Activated naive CD8-positive, alpha-beta T cell (primary cell): Measurements from ENCODE around the gene CLEC1A.

Experiments used
- H3K27ac Mint-ChIP-seq: one replicate; pipeline ENCODE4 v1.8.0; 2021; ENCODE audit warnings: mixed read lengths
- H3K27me3 Mint-ChIP-seq: one replicate; pipeline ENCODE4 v1.8.0; 2021; ENCODE audit warnings: mixed read lengths
- H3K36me3 Mint-ChIP-seq: one replicate; pipeline ENCODE4 v1.8.0; 2021; ENCODE audit warnings: mixed read lengths
- H3K4me1 Mint-ChIP-seq: one replicate; pipeline ENCODE4 v1.8.0; 2021; ENCODE audit warnings: low read depth, mixed read lengths
- H3K4me3 Mint-ChIP-seq: one replicate; pipeline ENCODE4 v1.8.0; 2021; ENCODE audit warnings: mild to moderate bottlenecking, mixed read lengths
- H3K9me3 Mint-ChIP-seq: one replicate; pipeline ENCODE4 v1.8.0; 2021; ENCODE audit warnings: low read depth, mixed read lengths

The CLEC1A gene

DNA sequence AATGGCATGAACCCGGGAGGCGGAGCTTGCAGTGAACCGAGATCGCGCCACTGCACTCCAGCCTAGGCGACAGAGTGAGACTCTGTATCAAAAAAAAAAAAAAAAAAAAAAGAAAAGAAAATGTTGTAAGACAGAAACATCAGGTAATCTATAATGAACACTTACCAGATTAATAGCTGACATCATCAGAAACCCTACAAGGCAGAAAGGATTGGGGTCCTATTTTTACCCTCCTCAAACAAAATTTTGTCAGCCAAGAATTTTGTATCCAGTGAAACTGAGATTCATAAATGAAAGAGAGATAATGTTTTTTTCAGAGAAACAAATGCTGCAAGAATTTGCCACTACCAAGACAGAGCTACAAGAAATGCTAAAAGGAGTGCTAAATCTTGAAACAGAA lies 14.1 kb downstream of the CLEC1A start:
- Mint-ChIP-seq H3K36me3 (peaks cover 2% of the 10 kb centered on the region), H3K4me3 (no peak overlapping the region), H3K27me3 (peaks cover 4% of the 10 kb centered on the region), H3K27ac (no peak overlapping the region), H3K9me3 (peaks cover 4% of the 10 kb centered on the region), H3K4me1 (no peaks in the 10 kb centered on the region)

DNA sequence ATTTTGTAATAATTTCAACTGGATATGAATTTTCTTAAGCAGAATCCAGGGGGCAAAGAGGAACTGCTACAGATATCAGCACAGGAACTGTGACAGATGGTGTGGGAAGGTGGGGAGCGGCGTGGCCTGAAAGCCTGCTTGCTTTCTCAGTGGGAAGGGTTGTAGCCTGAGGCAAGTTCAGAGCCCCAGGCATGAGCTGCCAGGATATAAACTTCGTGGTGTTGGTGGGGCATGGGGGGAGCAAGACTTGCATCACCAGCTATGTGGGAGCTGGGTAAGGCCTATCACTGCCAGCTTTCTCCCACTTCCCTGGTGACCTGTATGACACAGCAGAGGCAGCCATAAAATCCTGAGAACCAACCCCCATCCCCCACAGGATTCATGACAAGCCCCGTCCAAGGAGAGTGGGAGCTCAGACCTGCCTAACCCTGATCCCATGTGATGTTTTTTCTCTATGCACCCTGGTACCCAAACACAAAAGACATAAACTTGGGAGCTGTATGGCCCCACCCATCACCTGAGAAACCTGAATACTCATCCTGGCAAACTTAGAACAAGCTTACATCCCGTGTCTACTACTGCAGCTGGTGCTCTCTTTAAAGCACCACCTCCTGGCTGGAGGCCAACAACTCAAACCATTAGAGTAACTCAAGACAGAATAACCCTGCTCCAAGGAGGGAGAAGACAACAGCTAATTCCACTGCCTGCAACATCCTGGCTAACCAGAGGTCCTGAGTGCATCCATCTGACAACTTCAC lies 16.5 kb downstream of the CLEC1A start:
- Mint-ChIP-seq H3K36me3 (peaks cover 2% of the 10 kb centered on the region), H3K27ac (no peak overlapping the region), H3K4me3 (no peak overlapping the region), H3K27me3 (peaks cover 9% of the 10 kb centered on the region), H3K4me1 (no peaks in the 10 kb centered on the region), H3K9me3 (peaks cover 4% of the 10 kb centered on the region)

DNA sequence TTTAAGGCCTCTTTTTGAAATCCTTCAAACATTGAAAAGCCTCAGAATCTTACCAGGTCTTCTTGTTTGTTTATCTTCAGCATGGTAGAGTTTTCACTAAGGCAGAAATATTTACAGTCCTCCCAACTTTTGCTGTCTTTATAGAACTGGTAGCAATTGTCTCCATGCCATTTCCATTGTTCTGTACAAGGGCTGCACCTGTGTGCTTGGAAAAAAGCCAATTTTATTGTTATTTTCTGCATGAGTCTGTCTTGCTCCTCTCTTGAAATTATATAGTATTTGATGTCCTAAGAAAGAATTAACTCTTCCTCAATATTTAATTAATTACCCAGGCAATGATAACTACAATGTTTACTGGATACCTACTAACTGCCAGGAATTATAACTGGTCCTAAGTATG lies 23.3 kb downstream of the CLEC1A start:
- H3K4me3 Mint-ChIP-seq = no peak overlapping the region
- no peak overlapping the region for H3K27ac Mint-ChIP-seq
- no peaks in the 10 kb centered on the region for H3K9me3 Mint-ChIP-seq
- no peaks in the 10 kb centered on the region for H3K4me1 Mint-ChIP-seq
- H3K36me3 Mint-ChIP-seq = no peaks in the 10 kb centered on the region
- H3K27me3 Mint-ChIP-seq = peaks cover 10% of the 10 kb centered on the region

DNA sequence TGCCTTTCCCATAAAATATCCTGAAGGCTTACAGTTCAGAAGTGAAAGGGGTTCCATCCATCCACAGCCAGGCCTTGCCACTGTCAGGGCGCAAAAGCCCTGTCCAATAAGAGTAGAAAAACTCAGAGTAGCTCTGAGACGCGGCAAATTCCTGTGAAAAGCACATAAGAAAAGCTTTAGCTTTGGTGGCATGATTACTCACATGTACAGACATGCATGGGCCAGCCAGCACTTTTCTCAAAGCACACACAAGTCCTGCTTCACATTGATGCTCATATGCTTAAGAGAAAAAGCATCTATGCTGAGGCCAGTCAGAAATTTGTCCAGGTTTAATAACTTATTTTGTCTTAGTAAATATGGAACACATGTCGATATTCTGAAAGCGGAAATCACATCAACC lies 25.5 kb downstream of the CLEC1A start:
- Mint-ChIP-seq H3K27ac (no peak overlapping the region), H3K36me3 (no peaks in the 10 kb centered on the region), H3K27me3 (peaks cover 9% of the 10 kb centered on the region), H3K9me3 (no peaks in the 10 kb centered on the region), H3K4me3 (no peak overlapping the region), H3K4me1 (no peaks in the 10 kb centered on the region)

DNA sequence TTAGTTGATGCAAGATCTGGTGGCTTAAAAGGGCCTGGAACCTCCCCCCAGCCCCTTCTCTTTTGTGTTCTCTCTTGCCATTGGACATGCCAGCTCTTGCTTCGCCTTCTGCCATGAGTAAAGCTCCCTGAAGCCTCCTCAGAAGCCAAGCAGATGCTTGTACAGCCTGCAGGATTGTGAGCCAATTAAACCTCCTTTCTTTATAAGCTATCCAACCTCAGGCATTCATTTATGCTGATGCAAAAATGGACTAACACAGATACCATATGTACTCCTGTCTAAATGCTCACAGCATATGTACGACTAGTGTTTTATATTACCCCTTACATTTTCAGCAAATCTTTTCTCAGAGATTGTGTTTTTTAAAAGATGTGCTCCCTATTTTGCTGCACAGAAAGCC lies 26.7 kb downstream of the CLEC1A start:
- H3K27ac Mint-ChIP-seq = no peak overlapping the region
- H3K9me3 Mint-ChIP-seq = no peaks in the 10 kb centered on the region
- H3K27me3 Mint-ChIP-seq = peaks cover 11% of the 10 kb centered on the region
- no peaks in the 10 kb centered on the region for H3K4me1 Mint-ChIP-seq
- no peaks in the 10 kb centered on the region for H3K36me3 Mint-ChIP-seq
- H3K4me3 Mint-ChIP-seq = no peak overlapping the region

DNA sequence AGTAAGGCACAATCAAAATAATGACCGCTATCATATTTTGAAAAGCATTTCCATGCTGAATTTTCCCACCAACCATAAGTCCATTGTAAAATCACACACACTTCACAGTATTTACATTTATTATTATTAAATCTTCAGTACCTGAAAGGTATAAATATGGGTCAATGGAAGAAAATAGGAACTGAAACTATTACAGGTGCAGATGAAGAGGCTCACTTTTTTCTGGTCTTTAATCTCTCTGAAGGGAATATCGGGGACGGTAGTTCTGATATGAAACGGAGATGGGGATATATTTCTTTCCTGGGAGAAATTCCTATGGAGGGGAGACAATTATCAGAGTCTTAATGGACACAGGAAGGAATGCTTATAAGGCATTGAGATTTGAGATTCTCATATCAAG lies 28.4 kb downstream of the CLEC1A start:
- no peak overlapping the region for H3K4me3 Mint-ChIP-seq
- H3K27ac Mint-ChIP-seq = no peak overlapping the region
- H3K36me3 Mint-ChIP-seq = no peaks in the 10 kb centered on the region
- H3K27me3 Mint-ChIP-seq = peaks cover 15% of the 10 kb centered on the region
- H3K4me1 Mint-ChIP-seq = no peaks in the 10 kb centered on the region
- H3K9me3 Mint-ChIP-seq = no peaks in the 10 kb centered on the region

DNA sequence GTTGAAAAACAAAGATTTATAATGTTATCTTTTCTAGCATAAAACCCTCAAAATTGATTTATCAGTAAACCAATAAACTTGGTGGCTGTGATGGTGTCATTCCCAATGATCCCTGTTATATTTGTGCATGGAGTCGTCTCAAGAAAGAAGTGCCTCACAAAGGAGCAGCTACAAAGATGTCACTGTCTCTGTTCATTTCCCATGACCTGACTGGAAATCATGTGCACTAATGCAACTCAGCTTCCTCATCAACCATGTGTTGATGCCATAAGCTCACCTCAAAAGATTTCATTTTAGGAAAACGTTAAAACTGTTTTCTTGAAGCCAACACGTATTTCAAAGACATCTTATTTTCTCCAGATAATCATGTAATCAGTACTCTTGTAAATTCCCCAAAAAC lies 28.8 kb downstream of the CLEC1A start:
- Mint-ChIP-seq H3K36me3 (no peaks in the 10 kb centered on the region), H3K9me3 (no peaks in the 10 kb centered on the region), H3K27ac (no peak overlapping the region), H3K27me3 (peaks cover 15% of the 10 kb centered on the region), H3K4me3 (no peak overlapping the region), H3K4me1 (no peaks in the 10 kb centered on the region)

DNA sequence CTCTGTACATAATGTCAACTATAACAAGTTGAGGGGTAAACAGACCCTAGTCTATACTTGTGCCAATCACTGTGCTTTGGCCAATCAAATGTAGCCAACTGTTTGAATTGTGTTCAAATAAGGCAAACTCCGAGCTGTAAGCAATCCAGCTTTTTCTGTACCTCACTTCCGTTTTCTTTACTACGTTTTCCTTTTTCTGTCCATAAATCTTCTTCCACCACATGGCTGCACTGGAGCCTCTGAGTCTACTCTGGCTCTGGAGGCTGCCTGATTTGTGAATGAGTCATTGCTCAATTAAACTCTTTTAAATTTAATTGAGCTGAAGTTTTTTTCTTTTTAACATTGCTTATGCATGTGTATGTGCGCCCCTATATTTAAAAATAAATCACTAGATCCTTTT lies 29.7 kb downstream of the CLEC1A start:
- no peak overlapping the region for H3K27ac Mint-ChIP-seq
- no peaks in the 10 kb centered on the region for H3K9me3 Mint-ChIP-seq
- H3K4me1 Mint-ChIP-seq = no peaks in the 10 kb centered on the region
- no peak overlapping the region for H3K4me3 Mint-ChIP-seq
- H3K36me3 Mint-ChIP-seq = no peaks in the 10 kb centered on the region
- peaks cover 15% of the 10 kb centered on the region for H3K27me3 Mint-ChIP-seq

DNA sequence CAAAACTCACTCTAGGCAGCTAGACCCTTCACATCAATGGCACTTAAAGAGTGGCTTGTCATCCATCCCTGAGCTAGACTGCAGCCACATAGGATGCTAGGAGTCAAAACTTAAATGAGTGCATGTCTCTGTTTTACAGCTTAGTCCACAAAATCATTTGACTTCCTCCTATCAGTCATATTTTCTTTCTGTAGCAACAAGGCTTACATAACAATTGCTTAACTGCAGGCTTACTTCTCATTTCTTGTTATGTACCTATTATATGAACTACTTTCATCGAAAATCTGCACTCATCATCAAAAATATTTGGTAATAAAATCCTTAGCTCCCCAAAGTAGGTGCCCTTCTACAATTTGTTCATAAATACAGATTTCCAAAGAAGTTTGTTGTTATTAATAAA lies 30.1 kb downstream of the CLEC1A start:
- Mint-ChIP-seq H3K4me1 (no peaks in the 10 kb centered on the region), H3K36me3 (no peaks in the 10 kb centered on the region)

DNA sequence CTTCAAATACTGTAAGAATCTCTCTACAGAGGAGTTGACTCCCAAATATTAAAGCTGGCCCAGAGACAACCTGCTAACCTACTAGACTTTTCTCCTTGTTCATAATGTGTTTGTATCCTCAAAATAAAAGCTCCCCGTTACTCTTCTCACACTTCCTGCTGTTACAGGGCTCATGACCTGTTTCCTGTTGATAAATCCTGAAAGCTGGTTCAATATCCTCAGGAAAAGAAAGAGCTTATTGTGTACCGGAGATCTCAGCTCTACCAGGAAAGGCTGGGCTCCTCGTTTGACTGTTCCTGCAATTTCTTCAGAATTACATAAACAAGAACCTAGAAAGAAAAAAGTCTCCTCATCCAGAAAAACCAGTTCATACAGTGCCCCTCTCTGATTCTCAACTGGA lies 30.8 kb downstream of the CLEC1A start:
- Mint-ChIP-seq H3K4me3 (no peak overlapping the region), H3K27ac (no peak overlapping the region), H3K27me3 (peaks cover 15% of the 10 kb centered on the region), H3K36me3 (no peaks in the 10 kb centered on the region), H3K9me3 (no peaks in the 10 kb centered on the region), H3K4me1 (no peaks in the 10 kb centered on the region)

More for the DNA sequence above, 30.1 kb downstream of the CLEC1A start:
- Mint-ChIP-seq H3K9me3 (no peaks in the 10 kb centered on the region), H3K27ac (no peak overlapping the region), H3K27me3 (peaks cover 15% of the 10 kb centered on the region), H3K4me3 (no peak overlapping the region)

DNA sequence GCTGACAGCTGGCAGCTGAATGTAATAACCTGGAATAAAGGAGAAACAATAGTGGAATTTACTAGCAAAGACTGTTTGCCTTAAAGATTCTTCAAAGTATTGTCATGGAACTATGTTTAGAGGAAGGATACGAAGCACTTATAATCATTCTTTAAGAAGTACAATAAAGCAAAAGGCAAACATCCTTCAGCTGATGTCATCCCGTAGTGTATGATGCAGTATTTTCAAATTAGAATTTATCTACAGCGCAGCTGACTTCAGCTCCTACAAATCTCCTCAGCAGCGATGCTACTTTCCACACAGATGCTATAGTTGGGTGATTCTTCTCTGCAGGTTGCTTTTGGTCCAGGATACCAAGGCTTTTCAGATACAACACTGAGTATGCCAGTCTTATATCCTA lies 31.5 kb downstream of the CLEC1A start:
- H3K27ac Mint-ChIP-seq = no peak overlapping the region
- peaks cover 15% of the 10 kb centered on the region for H3K27me3 Mint-ChIP-seq
- H3K36me3 Mint-ChIP-seq = no peaks in the 10 kb centered on the region
- H3K9me3 Mint-ChIP-seq = no peaks in the 10 kb centered on the region
- no peak overlapping the region for H3K4me3 Mint-ChIP-seq
- H3K4me1 Mint-ChIP-seq = no peaks in the 10 kb centered on the region

DNA sequence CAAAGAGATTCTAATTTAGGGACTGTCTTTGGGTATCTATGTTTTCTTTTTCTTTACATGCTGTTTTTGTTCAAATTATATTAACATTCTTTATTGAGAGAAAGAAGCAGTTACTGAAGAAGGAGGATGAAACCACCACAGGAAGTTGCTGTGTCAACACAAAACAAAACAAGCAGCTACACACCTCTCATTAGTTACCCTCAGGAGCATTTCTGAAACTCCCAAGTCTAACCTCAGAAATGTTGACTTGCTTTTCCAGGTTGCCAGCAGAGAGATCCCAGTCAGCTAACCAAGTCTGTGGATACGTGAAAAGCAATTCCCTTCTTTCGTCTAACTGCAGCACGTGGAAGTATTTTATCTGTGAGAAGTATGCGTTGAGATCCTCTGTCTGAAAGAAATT lies 33.5 kb downstream of the CLEC1A start:
- H3K27ac Mint-ChIP-seq = no peak overlapping the region
- H3K4me1 Mint-ChIP-seq = no peaks in the 10 kb centered on the region
- H3K36me3 Mint-ChIP-seq = no peaks in the 10 kb centered on the region
- H3K9me3 Mint-ChIP-seq = no peaks in the 10 kb centered on the region
- H3K4me3 Mint-ChIP-seq = no peak overlapping the region
- peaks cover 11% of the 10 kb centered on the region for H3K27me3 Mint-ChIP-seq

DNA sequence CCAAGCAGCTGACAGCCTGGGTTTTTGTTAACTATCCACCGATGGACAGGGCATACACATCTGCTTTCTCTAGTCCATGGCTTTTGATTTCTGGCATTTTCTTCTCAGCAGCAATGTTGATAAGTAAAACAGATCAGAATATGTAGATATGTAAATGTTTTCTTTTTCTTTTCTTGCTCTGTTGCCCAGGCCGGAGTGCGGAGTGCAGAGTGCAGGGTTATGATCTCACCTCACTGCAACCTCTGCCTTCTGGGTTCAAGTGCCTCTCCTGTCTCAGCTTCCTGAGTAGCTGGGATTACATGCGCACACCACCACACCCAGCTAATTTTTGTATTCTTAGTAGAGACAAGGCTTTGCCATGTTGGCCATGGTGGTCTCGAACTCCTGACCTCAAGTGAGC lies 40.4 kb downstream of the CLEC1A start:
- no peaks in the 10 kb centered on the region for H3K9me3 Mint-ChIP-seq
- peaks cover 2% of the 10 kb centered on the region for H3K27me3 Mint-ChIP-seq
- H3K4me3 Mint-ChIP-seq = no peak overlapping the region
- H3K4me1 Mint-ChIP-seq = no peaks in the 10 kb centered on the region
- H3K27ac Mint-ChIP-seq = no peak overlapping the region
- no peaks in the 10 kb centered on the region for H3K36me3 Mint-ChIP-seq

DNA sequence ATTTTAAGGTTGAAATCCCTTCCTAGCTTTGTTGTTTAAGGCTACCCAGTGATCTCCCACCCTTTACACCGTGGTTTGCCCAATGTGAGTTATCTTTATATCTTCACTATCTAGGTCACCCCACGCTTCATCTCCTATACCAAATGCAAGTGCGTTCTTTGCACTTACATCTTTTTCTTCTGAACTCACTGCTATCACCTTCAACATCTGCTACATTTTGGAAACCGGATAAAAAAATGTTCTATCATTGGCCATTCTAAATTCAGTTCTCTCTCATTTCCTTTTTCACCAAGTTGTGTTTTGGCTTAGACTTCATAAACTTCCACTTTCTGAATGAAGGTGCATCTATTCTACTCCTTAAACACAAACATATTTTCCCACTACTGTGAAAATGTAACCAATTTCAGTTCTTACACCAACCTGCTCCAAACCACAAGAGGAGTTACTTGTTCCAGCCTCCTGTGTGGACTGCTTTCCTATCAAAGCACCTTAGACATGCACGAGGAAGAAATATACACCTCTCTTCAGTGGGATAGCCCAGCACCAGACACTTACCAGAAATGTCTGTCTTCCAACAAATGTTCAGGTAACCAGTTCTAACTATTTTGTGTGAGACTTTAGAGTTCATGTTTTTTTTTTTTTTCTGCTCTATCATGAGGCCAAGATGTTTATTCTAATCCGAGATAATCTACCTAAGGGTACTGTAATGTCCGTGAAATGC lies 46.4 kb downstream of the CLEC1A start:
- Mint-ChIP-seq H3K36me3 (peaks cover 2% of the 10 kb centered on the region), H3K27me3 (peaks cover 11% of the 10 kb centered on the region), H3K4me3 (no peak overlapping the region), H3K4me1 (peaks cover 6% of the 10 kb centered on the region), H3K9me3 (no peaks in the 10 kb centered on the region), H3K27ac (no peak overlapping the region)

DNA sequence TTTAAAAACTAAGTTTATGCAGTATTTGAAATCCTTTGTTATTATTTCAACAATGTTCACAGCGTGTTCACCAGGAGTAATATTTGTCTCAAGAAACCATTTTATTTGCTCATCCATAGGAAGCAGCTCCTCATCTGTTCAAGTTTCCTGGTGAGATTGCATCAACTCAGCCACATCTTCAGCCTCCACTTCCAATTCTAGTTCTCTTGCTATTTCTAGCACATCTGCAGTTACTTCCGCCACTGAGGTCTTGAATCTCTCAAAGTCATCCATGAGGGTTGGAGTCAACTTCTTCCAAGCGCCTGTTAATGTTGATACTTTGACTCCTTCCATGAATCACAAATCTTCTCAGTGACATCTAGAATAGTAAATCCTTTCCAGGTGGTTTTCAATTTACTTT lies 50.3 kb downstream of the CLEC1A start:
- Mint-ChIP-seq H3K4me3 (no peak overlapping the region), H3K36me3 (peaks cover 4% of the 10 kb centered on the region), H3K4me1 (peaks cover 6% of the 10 kb centered on the region), H3K27ac (no peak overlapping the region), H3K9me3 (no peaks in the 10 kb centered on the region), H3K27me3 (peaks cover 20% of the 10 kb centered on the region)

DNA sequence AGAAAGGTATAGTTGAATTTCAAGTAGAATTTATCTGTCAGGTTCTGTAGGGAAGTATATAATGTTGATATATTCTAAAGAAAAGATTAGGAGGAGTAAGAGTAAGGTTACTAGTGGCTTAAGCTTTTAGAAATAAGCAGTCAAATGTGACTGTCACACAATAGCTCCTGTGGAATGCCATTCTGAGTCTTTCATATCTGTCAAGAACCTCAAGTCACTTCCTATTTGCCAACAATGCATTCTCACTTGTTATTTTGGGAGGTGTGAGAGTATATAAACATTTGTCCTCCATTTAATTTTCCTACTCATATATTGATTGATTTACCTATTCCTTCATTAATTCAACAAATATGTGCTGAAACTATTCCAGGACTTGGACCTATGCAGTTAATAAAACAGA lies 56.6 kb downstream of the CLEC1A start:
- Mint-ChIP-seq H3K27ac (no peak overlapping the region), H3K4me1 (no peaks in the 10 kb centered on the region), H3K27me3 (peaks cover 11% of the 10 kb centered on the region), H3K4me3 (no peak overlapping the region), H3K9me3 (no peaks in the 10 kb centered on the region), H3K36me3 (peaks cover 2% of the 10 kb centered on the region)
